DMS114 treated with DMSO at 0.1 percent for 48 hours (cell line): ENCODE measurements around the gene ITGB8.
"Not testable (repeated sequence)": the region's sequence is repeated elsewhere in the genome, so short reads cannot be mapped to it uniquely, and the experiment has no call there.

Experiments used
- DNase-seq: peaks from one replicate; lab custom pipeline; 2025; ENCODE audit not compliant: unreplicated experiment; lab: John Stamatoyannopoulos, UW

ITGB8 gene

DNA sequence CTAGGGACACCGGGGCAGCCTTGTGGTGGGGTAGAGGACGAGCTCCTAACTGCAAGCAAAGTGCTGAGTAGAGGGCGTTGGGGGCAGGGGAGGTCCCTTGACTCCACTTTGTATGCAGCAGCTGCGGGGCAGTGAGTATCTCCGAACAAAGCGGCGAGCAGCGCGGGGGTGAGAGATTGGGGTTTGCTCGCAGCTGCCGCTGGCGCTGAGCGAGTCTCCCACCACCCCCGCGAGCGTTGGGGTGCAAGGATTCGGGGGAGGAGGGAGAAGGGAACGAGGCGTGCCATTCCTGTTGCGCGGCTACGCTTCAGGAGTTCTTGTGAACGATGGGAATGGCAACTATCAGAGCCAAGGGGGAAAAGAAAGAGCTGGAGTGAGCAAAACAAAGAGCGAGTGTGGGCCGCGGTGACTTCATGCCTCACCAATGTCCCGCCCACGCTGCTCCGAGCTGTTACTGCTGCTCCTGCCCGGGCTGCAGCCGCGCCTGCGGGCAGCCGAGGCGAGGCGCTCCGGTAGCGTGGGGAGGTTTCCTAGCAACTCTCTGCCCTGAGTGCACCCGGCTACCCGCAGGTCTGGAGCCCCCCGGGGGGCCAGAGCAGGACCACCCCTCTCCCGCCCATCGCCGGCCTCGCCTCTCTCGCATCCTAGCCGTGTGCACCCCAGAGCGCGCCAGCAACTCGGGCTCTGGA, at the start of gene ITGB8:
ITGB8 (plus strand) TSS at position 662 of the 689 bp plus-strand sequence. CDS start 907 bp downstream, outside the sequence.
- peak; percentile 19 for DNase-seq

- DNase-seq, result no peak
These were observed 47.7 kb upstream of the ITGB8 start for GRCh38 chr7:20282959-20283358.

DNA sequence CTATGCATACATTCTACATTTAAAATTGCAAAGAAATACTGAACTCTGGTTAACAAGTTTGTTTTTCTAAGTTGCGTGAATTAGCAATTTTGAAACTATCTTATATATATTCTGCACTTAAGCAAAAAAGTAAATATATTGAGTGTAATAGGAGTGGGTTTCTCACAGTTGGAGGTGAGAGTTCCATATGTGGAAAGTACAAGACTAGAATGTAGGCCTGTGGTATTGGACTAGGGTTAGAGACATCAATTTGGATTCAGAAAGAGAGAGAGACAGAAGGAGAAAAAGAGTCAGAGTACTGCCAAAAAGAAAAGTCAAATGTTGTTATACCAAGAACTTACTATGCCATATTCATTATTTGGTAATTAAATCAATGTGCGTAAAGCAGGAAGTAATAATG, 47.3 kb upstream of the ITGB8 start:
- DNase-seq, result no peak

- DNase-seq, result no peak
These were observed 46.5 kb upstream of the ITGB8 start for GRCh38 chr7:20284003-20284770.

DNA sequence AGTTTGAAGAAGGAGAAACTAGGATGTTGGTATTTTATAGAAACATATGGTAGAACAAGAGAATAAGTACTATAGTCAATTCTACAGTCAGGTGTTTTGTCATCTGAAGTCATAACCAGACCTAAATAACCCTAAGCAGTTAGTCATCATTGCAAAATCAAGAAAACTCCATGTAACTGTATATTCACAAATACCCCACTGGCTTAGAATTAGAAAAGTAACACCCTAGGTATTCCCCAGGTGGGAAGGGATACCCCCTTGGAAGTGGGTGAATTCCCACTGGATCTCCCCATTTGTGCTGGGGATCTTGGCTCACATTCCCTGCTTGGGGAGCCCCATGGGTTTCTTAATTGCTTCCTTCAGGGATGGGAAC, 45.9 kb upstream of the ITGB8 start:
- DNase-seq, result no peak

DNA sequence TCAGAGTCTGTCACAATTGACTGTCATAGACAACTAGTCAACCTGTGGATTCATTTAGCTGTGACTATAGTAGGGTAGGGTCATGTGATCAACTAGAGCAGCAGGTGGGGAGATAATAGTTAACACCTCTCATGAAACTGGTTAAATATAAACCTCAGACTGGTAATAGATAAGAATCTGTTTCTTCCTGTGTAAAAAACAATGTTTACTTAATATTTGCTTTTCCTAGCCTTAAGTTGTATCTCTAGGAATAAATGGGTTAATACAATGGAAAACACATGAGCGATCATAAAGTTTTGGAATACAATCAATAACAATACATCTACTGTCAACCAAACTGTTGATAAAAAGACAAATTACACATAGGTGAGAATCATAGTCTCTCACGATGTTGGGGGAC, 43.4 kb upstream of the ITGB8 start:
- DNase-seq, result no peak

- DNase-seq, result no peak
These were observed 42.7 kb upstream of the ITGB8 start for GRCh38 chr7:20288036-20288435.

DNA sequence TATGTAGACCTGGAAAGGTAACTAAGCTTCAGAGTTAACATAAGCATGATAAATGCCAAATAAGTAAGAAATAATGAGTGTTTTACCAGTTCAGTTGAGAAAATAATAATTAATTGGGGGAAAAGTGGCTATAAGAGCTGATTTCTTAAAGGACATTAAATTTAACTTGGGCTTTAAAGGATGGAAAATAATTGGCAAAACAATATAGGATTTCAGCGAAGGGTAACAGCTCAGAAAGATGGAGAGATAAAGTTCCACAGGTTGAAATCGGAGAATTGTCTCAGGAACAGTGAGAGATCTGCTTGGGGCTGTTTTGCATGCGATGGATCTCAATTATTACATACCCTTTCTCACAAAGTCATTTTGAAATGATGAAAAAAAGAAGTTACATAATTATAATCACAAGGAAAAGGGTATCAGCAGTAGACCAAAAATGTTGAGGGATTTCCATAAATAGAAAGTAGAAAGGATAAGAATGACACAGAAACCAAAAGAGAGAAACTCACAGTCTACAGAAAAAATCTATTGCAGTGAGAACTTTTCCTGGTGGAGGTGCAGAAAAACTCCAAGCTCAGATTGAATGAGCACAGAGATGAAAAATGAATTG, 40.1 kb upstream of the ITGB8 start:
- no peak for DNase-seq

DNA sequence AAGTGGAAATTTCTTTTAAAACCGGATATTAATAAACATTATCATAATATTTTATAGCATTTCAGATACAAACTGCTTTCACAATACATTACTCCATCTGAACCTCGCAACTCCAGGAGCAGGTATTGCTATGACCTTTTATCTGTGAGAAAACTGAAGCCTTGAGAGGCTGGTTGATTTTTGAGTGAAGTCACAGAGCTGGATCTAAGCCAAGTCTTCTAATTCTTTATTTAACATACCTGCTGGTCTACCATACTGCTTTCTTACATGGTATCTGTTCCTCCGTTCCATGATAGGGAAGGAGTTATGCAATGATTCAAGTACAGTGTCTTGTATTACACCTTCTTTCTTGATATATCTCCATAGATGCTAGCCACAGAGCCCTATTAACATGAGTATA, 37.4 kb upstream of the ITGB8 start:
- DNase-seq, result no peak

DNA sequence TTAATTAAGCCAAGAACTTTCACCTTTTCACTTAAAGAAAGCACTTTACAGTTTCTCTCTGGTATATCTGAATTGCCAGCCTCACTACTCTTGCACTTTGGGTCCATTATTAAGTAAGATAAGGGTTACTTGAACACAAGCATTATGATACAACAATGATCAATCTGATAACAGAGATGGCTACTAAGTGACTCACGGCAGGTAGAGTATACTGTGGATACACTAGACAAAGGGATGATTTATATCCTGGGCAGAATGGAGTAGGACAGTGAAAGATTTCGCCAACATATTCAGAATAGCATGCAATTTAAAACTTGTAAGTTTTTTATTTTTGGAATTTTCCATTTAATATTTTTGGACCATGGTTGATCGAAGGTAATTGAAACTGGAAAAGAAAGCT, 34.3 kb upstream of the ITGB8 start:
- no peak for DNase-seq

DNA sequence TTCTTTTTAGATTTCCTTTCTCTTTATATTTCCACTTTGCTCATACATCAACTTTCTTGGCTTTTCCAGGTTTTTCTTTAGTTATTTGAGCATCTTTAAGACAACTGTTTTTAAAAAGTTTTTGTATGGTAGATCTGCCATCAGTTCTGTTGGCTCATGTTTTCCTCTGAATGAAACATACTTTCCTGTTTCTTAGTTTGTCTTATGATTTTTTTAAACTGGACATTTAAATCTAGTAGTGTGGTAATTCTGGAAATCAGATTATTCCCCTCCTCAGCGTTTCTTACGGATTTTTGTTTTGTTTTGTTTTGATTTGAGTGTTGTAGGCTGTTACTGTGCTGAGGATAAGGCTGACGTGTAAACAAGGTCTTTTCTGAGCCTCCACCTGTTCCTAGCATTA, 33.8 kb upstream of the ITGB8 start:
- no peak for DNase-seq

- DNase-seq, result no peak
These were observed 32.2 kb upstream of the ITGB8 start for GRCh38 chr7:20298486-20298901.

- no peak for DNase-seq
These were observed 31.6 kb upstream of the ITGB8 start for GRCh38 chr7:20299145-20299544.

DNA sequence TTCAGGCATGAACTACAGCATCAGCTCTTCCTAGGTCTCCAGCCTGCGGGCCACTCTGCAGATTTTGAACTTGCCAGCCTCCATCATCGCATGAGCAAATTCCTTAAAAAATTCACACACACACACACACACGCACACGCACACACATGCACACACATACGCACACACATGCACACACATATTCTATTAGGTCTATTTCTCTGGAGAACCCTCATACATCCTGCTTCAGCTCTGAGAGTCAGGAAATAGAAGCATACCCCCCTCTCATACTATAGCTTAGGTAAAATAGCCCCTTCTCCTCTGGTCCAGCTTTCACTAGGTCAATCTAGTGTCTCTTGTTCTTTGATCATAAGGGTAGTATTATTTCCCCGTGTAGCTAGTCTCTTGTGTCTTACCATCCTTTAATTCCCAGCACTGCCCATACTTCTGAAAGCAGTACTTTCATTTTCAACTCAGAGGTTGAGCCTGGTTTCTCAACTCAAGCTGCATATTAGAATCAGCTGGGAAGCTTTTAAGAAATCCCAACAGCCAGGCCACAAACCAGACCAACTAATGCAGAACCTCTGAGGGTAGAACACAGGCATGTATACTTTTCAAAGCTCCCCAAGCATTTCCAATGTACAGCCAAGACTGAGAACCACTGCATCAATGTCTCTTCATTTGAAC, 30.9 kb upstream of the ITGB8 start:
- DNase-seq, result no peak

- DNase-seq, result no peak
These were observed 29.3 kb upstream of the ITGB8 start for GRCh38 chr7:20301311-20301939.

DNA sequence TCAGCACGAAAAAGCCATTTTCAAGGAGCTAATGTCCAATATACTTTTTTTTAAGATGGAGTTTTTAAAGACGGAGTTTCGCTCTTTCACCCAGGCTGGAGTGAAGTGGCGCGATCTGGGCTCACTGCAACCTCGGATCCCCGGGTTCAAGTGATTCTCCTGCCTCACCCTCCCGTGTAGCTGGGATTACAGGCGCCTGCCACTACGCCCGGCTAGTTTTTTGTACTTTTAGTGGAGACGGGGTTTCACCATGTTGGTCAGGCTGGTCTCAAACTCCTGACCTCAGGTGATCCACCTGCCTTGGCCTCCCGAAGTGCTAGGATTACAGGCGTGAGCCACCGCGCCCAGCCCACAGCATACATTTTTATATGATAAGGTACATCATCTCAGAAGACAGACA, 28.4 kb upstream of the ITGB8 start:
- DNase-seq, result not testable (repeated sequence)

DNA sequence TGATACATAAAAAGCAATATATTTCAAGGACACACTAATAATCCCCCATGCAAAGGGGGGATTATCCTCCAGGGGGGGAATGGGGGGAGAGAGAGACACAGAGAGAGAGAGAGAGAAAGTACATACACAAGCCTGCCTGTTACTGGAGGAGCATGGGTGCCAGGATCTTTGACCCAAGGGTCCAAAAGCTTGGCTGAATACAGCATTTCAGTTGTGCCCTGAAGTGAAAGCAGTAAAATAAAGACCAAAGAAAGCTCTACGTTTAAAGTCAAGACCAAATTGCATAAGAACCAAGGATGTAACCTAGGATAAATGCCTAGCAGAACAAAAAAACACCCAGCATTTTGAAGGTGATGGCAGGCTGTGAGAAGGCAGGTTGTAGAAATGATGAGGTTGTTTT, 27.8 kb upstream of the ITGB8 start:
- no peak for DNase-seq

DNA sequence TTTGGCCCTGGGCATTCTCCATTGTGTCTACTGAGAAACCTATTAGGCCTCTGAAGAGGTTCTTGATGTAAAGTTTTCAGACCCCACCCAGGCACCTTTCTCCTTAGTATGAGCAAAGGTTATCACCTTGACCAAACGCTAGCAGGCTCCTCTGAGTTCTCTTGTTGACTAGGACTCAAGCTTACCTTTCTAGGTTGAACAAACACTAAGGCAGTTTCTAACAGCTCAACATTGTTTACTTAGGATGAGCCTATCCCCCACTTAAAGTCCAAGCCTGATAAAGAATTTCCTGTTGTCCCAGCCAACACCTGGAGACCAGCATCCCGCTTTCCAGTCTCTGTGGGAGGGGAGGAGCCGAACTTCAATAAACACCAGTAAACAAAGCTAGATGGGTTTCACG, 26.3 kb upstream of the ITGB8 start:
- no peak for DNase-seq

- no peak for DNase-seq
These were observed 25.0 kb upstream of the ITGB8 start for GRCh38 chr7:20305726-20306125.

- DNase-seq, result no peak
These were observed 24.3 kb upstream of the ITGB8 start for GRCh38 chr7:20306180-20306946.

GRCh38 chr7:20307119-20307518, 23.6 kb upstream of the ITGB8 start:
- DNase-seq, result no peak
